ENCODE results near the gene SELENOW. TPM values are rescaled to one million over a fixed set of nuclear protein-coding genes. Genes with fewer than 3 reads are reported as not detected.

SELENOW gene
- total and polyA plus RNA-seq, 4 donors: 28.2 to 102 (median 67.4) TPM

DNA sequence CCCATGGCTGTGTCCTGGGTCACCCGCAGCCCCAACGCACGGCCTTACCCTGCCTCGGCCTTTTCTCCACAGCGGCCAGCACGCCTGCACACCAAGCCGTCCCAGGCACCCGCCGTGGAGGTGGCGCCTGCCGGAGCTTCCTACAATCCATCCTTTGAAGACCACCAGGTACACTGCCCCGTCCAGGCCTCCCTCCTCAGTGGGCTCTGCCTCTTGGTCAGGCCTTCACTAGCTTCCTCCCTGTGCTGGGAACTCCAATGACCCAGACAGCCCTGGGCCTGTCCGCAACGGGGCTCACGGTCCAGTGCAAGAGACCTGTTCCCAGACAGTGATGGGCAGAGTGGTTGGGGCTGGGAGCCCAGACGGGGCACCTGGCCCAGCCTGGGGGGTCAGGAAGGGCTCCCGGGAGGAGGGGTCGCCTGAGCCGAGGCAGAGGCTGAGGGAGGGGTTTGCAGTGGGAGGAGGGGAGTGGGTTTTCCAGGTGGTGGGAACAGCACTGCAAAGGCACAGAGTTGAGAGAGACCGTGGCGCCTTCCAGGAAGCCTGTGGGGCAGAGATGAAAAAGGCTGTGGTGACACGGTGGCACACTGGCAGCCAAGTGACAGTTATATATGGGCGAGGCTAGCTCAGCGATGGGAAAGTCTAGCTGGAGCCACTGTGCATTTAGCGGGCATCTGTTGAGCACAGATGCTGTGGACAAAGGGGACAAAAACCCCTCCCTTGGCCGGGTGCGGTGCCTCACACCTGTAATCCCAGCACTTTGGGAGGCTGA is 25.9 kb upstream of the SELENOW start:
- Histone ChIP-seq H3K36me3 (ENCODE audit: control insufficient read depth in 4 of 4, insufficient read depth in 3 of 4, low read depth in 1 of 4, low read length in 3 of 4) (peaks cover 37 to 74% (median 40%) of the 10 kb centered on the region in 4 donors), H3K9ac (ENCODE audit: low read depth in 1 of 2, low read length in 2 of 2) (no peak overlapping the region), H3K4me3 (ENCODE audit: low read depth in 1 of 3, low read length in 3 of 3) (no peak overlapping the region), H3K27ac (ENCODE audit: low read depth in 1 of 2, low read length in 2 of 2) (no peak overlapping the region), H3K4me1 (ENCODE audit: control insufficient read depth in 4 of 4, insufficient read depth in 4 of 4, low read length in 3 of 4) (peaks cover 0 to 21% (median 16%) of the 10 kb centered on the region in 4 donors), H3K9me3 (ENCODE audit: control insufficient read depth in 4 of 4, low read length in 3 of 4) (no peaks in the 10 kb centered on the region), H3K27me3 (ENCODE audit: control insufficient read depth in 4 of 4, insufficient read depth in 4 of 4, low read length in 3 of 4) (no peaks in the 10 kb centered on the region)
- TF ChIP-seq FOXA1 (IDR thresholded peaks at IDR 0.05) (no peak), RAD21 (IDR thresholded peaks at IDR 0.05) (no peak), HNF4G (IDR thresholded peaks at IDR 0.05) (no peak), EGR1 (IDR thresholded peaks at IDR 0.05; ENCODE audit: low read depth in 2 of 2) (no peak), SP1 (IDR thresholded peaks at IDR 0.05) (no peak), FOXA2 (IDR thresholded peaks at IDR 0.05) (no peak), HNF4A (conservative IDR thresholded peaks at IDR 0.05) (no peak), NR2F2 (IDR thresholded peaks at IDR 0.05) (no peak)
- TF ChIP-seq, protein P1, sequence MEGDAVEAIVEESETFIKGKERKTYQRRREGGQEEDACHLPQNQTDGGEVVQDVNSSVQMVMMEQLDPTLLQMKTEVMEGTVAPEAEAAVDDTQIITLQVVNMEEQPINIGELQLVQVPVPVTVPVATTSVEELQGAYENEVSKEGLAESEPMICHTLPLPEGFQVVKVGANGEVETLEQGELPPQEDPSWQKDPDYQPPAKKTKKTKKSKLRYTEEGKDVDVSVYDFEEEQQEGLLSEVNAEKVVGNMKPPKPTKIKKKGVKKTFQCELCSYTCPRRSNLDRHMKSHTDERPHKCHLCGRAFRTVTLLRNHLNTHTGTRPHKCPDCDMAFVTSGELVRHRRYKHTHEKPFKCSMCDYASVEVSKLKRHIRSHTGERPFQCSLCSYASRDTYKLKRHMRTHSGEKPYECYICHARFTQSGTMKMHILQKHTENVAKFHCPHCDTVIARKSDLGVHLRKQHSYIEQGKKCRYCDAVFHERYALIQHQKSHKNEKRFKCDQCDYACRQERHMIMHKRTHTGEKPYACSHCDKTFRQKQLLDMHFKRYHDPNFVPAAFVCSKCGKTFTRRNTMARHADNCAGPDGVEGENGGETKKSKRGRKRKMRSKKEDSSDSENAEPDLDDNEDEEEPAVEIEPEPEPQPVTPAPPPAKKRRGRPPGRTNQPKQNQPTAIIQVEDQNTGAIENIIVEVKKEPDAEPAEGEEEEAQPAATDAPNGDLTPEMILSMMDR (IDR thresholded peaks at IDR 0.05; ENCODE audit: low read depth, low read length, missing input control): no peak
- DNase-seq (ENCODE audit: low spot score): no peak
- WGBS: 90% methylated on average over 27 of the region's 27 CpGs

DNA sequence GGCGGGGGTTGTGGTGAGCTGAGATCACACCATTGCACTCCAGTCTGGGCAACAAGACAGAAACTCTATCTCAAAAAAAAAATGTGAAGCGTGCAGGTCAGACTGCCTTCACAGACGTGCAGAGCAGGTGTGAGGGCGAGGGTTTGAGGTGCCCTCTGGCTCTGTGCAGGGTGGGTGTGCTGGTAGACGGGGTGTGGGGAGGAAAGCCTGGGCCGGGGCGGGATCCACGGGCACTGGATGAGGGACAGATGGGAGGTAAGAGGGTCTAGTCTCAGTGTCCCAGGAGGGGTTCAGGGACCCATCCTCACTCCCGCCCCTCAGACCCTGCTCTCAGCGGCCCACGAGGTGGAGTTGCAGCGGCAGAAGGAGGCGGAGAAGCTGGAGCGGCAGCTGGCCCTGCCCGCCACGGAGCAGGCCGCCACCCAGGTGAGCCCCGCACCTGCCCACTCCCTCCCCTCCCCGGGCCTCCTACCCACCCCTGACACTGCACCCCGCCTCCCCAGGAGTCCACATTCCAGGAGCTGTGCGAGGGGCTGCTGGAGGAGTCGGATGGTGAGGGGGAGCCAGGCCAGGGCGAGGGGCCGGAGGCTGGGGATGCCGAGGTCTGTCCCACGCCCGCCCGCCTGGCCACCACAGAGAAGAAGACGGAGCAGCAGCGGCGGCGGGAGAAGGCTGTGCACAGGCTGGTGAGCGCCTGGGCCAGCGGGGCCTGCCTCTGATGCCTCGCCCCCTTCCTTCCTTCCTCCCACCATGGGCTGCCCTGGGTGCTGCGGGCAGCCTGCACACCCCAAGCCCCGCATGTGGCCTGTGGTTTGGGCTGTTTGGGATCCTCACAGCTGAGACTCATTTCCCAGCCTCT is 24.1 kb upstream of the SELENOW start:
- Histone ChIP-seq H3K4me3 (ENCODE audit: low read depth in 1 of 3, low read length in 3 of 3) (no peak overlapping the region), H3K9me3 (ENCODE audit: control insufficient read depth in 4 of 4, low read length in 3 of 4) (no peaks in the 10 kb centered on the region), H3K27me3 (ENCODE audit: control insufficient read depth in 4 of 4, insufficient read depth in 4 of 4, low read length in 3 of 4) (no peaks in the 10 kb centered on the region), H3K27ac (ENCODE audit: low read depth in 1 of 2, low read length in 2 of 2) (no peak overlapping the region), H3K36me3 (ENCODE audit: control insufficient read depth in 4 of 4, insufficient read depth in 3 of 4, low read depth in 1 of 4, low read length in 3 of 4) (peaks cover 33 to 70% (median 39%) of the 10 kb centered on the region in 4 donors), H3K4me1 (ENCODE audit: control insufficient read depth in 4 of 4, insufficient read depth in 4 of 4, low read length in 3 of 4) (peaks cover 0 to 28% (median 22%) of the 10 kb centered on the region in 4 donors), H3K9ac (ENCODE audit: low read depth in 1 of 2, low read length in 2 of 2) (no peak overlapping the region)
- no peak for TF ChIP-seq TAF1 (conservative IDR thresholded peaks at IDR 0.05)
- DNase-seq (ENCODE audit: low spot score): no peak
- 96% methylated on average over 37 of the region's 37 CpGs for WGBS

GRCh38 chr19:47755065-47755761 is 23.3 kb upstream of the SELENOW start:
- no peak for TF ChIP-seq HNF4A (conservative IDR thresholded peaks at IDR 0.05)
- no peak for TF ChIP-seq ATF3 (IDR thresholded peaks at IDR 0.05)
- WGBS: 91% methylated on average over 36 of the region's 36 CpGs
- Histone ChIP-seq H3K4me1 (ENCODE audit: control insufficient read depth in 4 of 4, insufficient read depth in 4 of 4, low read length in 3 of 4) (peaks cover 0 to 28% (median 22%) of the 10 kb centered on the region in 4 donors), H3K9ac (ENCODE audit: low read depth in 1 of 2, low read length in 2 of 2) (no peak overlapping the region), H3K4me3 (ENCODE audit: low read depth in 1 of 3, low read length in 3 of 3) (no peak overlapping the region), H3K27me3 (ENCODE audit: control insufficient read depth in 4 of 4, insufficient read depth in 4 of 4, low read length in 3 of 4) (no peaks in the 10 kb centered on the region), H3K9me3 (ENCODE audit: control insufficient read depth in 4 of 4, low read length in 3 of 4) (no peaks in the 10 kb centered on the region), H3K36me3 (ENCODE audit: control insufficient read depth in 4 of 4, insufficient read depth in 3 of 4, low read depth in 1 of 4, low read length in 3 of 4) (peaks cover 31 to 63% (median 35%) of the 10 kb centered on the region in 4 donors), H3K27ac (ENCODE audit: low read depth in 1 of 2, low read length in 2 of 2) (no peak overlapping the region)
- no peak for DNase-seq (ENCODE audit: low spot score)
